K562 (cell line): ENCODE measurements around the gene ZNF775. TPM values are rescaled to one million over a fixed set of nuclear protein-coding genes. Genes with fewer than 3 reads are reported as not detected.
A peak's percentile ranks its signal among the peaks of the same experiment; 100 is the strongest.

Source experiments
- ATAC-seq: fragments of 200-7000 bp; cut with Tn5 transposase; 3 replicates; pipeline ENCODE4 v1.9.1; 2020; ENCODE audit warnings: moderate library complexity
- BruUV-seq: library from RNA; stranded (reverse); fragments of 400-500 nt; replicated peaks from 2 replicates; lab custom pipeline; 2021; lab: Mats Ljungman, UMichigan
- CTCF ChIA-PET: fragments of 300-600 bp; formaldehyde crosslinking; extraction: SDS; loops from one replicate; lab custom pipeline; 2021; ENCODE audit warnings: low intra/inter-chr PET ratio; lab: Yijun Ruan, JAX
- POLR2A ChIA-PET: fragments of 300-600, 350-650 bp; sonication (Branson Sonifier 250); formaldehyde crosslinking; extraction: SDS; loops from one replicate; lab custom pipeline; 2021; ENCODE audit warnings: antibody characterized with exemption, inconsistent platforms; lab: Yijun Ruan, JAX
- DNase-seq, 4 experiments: peaks; one replicate each; pipeline versions ENCODE4 v3.0.0 to v3.0.0-alpha.2; 2011 to 2018; ENCODE audit warnings: low spot score in 3 of 4, mixed read lengths in 3 of 4; ENCODE audit errors: extremely low read depth in 1 of 4
- FAIRE-seq: peaks from 2 replicates; lab custom pipeline; 2011; peaks lifted over from hg19 to GRCh38; lab: Jason Lieb, UNC
- H2AFZ ChIP-seq: 2 replicates; pipeline ENCODE4 v1.6.0; 2011; ENCODE audit warnings: low read depth, low read length, control low read depth, inconsistent platforms
- H3K27ac ChIP-seq: fragments of 200-600 bp; 3 replicates; pipeline ENCODE4 v1.8.0; 2011; ENCODE audit warnings: low read depth, mild to moderate bottlenecking, control low read depth, inconsistent platforms, low read length, moderate library complexity, mixed read lengths; ENCODE audit errors: extremely low read depth
- H3K27me3 ChIP-seq, 2 experiments: fragments of 300-600 bp in 1 of 2; 2 replicates in 1 of 2; 3 replicates in 1 of 2; pipeline versions ENCODE4 v1.6.0 to v1.8.0; 2011; ENCODE audit warnings: inconsistent platforms in 2 of 2, low read length in 2 of 2, mild to moderate bottlenecking in 1 of 2, mixed read lengths in 1 of 2, moderate library complexity in 1 of 2; ENCODE audit not compliant: control insufficient read depth in 2 of 2, insufficient read depth in 2 of 2
- H3K36me3 ChIP-seq: fragments of 300-600 bp; 3 replicates; pipeline ENCODE4 v1.8.0; 2011; ENCODE audit warnings: mild to moderate bottlenecking, low read length, inconsistent platforms; ENCODE audit not compliant: control insufficient read depth, insufficient read depth
- H3K4me1 ChIP-seq, 2 experiments: fragments of 200-600 bp in 1 of 2; replicated peaks in 1 of 2; 2 replicates in 1 of 2; 3 replicates in 1 of 2; pipeline versions ENCODE4 v1.5.1 to v1.8.0; 2011; ENCODE audit warnings: inconsistent platforms in 2 of 2, low read length in 2 of 2, mild to moderate bottlenecking in 1 of 2, mixed read lengths in 1 of 2, moderate library complexity in 1 of 2; ENCODE audit not compliant: control insufficient read depth in 2 of 2, insufficient read depth in 2 of 2
- H3K4me2 ChIP-seq: 2 replicates; pipeline ENCODE4 v1.6.1; 2011; ENCODE audit warnings: low read length, control low read depth, inconsistent platforms, mixed read lengths; ENCODE audit not compliant: insufficient read depth
- H3K4me3 ChIP-seq: fragments of 200-600 bp; sonication (generic), shearing (Covaris generic); 2 replicates; pipeline ENCODE4 v1.5.1; 2016; ENCODE audit warnings: control low read depth, inconsistent platforms
- H3K79me2 ChIP-seq: fragments of 200-600 bp; 3 replicates; pipeline ENCODE4 v1.8.0; 2011; ENCODE audit warnings: low read length, inconsistent platforms; ENCODE audit not compliant: control insufficient read depth, insufficient read depth
- H3K9ac ChIP-seq, 2 experiments: 2 replicates each; pipeline versions ENCODE4 v1.6.0 to v1.6.1; 2011; ENCODE audit warnings: low read depth in 2 of 2, low read length in 2 of 2, control low read depth in 1 of 2, inconsistent platforms in 1 of 2, mild to moderate bottlenecking in 1 of 2, mixed read lengths in 1 of 2; ENCODE audit not compliant: insufficient read depth in 1 of 2
- H3K9me1 ChIP-seq: one replicate; pipeline ENCODE4 v1.6.0; 2011; ENCODE audit warnings: inconsistent platforms, mild to moderate bottlenecking, low read length, moderate library complexity; ENCODE audit not compliant: control insufficient read depth, insufficient read depth
- H3K9me3 ChIP-seq: replicated peaks from 2 replicates; pipeline ENCODE4 v1.5.1; 2011; ENCODE audit warnings: low read depth, low read length, inconsistent platforms; ENCODE audit not compliant: control insufficient read depth, insufficient read depth
- H4K20me1 ChIP-seq: replicated peaks from 2 replicates; pipeline ENCODE4 v1.6.1; 2011; ENCODE audit warnings: low read length, inconsistent platforms, mixed read lengths; ENCODE audit not compliant: control insufficient read depth, insufficient read depth
- HSF4 ChIP-seq: fragments of 250-450 bp; sonication (Bioruptor Pico); IDR thresholded peaks from 2 replicates; pipeline ENCODE4 v2.1.2; 2022; ENCODE audit warnings: mild to moderate bottlenecking, moderate library complexity, borderline replicate concordance
- MYNN ChIP-seq, 2 experiments: sonication (generic); formaldehyde crosslinking in 1 of 2; IDR thresholded peaks; 2 replicates each; pipeline versions ENCODE4 v1.5.0 to v1.6.1; 2016 to 2020; ENCODE audit warnings: antibody characterized with exemption in 1 of 2, missing genetic modification reagents in 1 of 2
- POLR3G ChIP-seq: IDR thresholded peaks from 2 replicates; pipeline ENCODE4 v1.6.1; 2011; ENCODE audit not compliant: insufficient read length, insufficient replicate concordance; ENCODE audit errors: extremely low read depth
- TSHZ1 ChIP-seq: fragments of 250-450 bp; sonication (Bioruptor Pico); IDR thresholded peaks from 2 replicates; pipeline ENCODE4 v1.4.0; 2020; ENCODE audit warnings: mild to moderate bottlenecking, moderate library complexity
- ZNF507 ChIP-seq: conservative IDR thresholded peaks from 2 replicates; pipeline ENCODE4 v1.6.1; 2017; ENCODE audit warnings: missing genetic modification characterization, missing compliant biosample characterization
- in situ Hi-C: fragments of 300-500 bp; cut with MboI; formaldehyde crosslinking; loops from 4 replicates; pipeline ENCODE4 v1.15.0; 2018; ENCODE audit warnings: inconsistent platforms, mixed read lengths
- intact Hi-C: fragments of 100-400 bp; cut with micrococcal nuclease; formaldehyde crosslinking; loops from 2 replicates; pipeline ENCODE4 v1.14.2; 2022
- polyA plus RNA-seq, 8 experiments: library from polyadenylated mRNA; depleted of rRNA in 4 of 8; stranded (reverse) in 5 of 8; unstranded in 3 of 8; fragments of >200 nt; fragmentation: Nextera tagmentation in 2 of 8; fragmentation: Illumina TruSeq in 1 of 8; extraction: Ambion mirVana in 2 of 8; extraction: Trizol in 1 of 8; gene quantifications; 2 replicates each; pipeline versions ENCODE4 v1.2.1 to v1.2.3, GENCODE V29; 2011 to 2014; ENCODE audit warnings: inconsistent platforms in 1 of 8, missing spikeins in 1 of 8
- total RNA-seq, 7 experiments: library from RNA; depleted of rRNA in 6 of 7; stranded (reverse); fragments of >200 nt in 6 of 7; fragmentation: Illumina TruSeq in 2 of 7; extraction: Trizol in 2 of 7; gene quantifications; 2 replicates each; pipeline versions ENCODE4 v1.2.1 to v1.2.3, GENCODE V29; 2011 to 2021; ENCODE audit warnings: low replicate concordance in 1 of 7

Gene ZNF775
- total and polyA plus RNA-seq, 9 of the 15 experiments (the other 6 are each of a cell fraction or from before 2014, with no cell fraction given): 0.04 to 18.7 (median 4.9) TPM

GRCh38 chr7:150343225-150343624 lies 35.9 kb upstream of the ZNF775 start (continued):
- no peak for TF ChIP-seq POLR3G
- TF ChIP-seq HSF4: no peak
- no peak for TF ChIP-seq TSHZ1 (CRISPR knock-in tag)

GRCh38 chr7:150344299-150344698 lies 34.8 kb upstream of the ZNF775 start:
- no peak overlapping the region for H3K4me3 ChIP-seq
- no peaks in the 10 kb centered on the region for H3K9me1 ChIP-seq
- H3K9ac ChIP-seq: no peak overlapping the region
- no peak for TF ChIP-seq MYNN (IDR thresholded peaks at IDR 0.05)
- no peak for TF ChIP-seq MYNN (CRISPR knock-in tag; IDR thresholded peaks at IDR 0.05)
- peak; percentile 95 for TF ChIP-seq ZNF507 (tag)
- H3K4me1 ChIP-seq: peaks cover 0 to 20% of the 10 kb centered on the region in 2 experiments; a peak in 2 of 5 replicates
- H3K36me3 ChIP-seq: no peaks in the 10 kb centered on the region
- BruUV-seq: no TSS peak
- H3K79me2 ChIP-seq: no peaks in the 10 kb centered on the region
- in situ Hi-C loops (no loop called here), intact Hi-C loops (no loop called here)
- FAIRE-seq (no peak), ATAC-seq (no peak), DNase-seq (no peak)
- POLR2A ChIA-PET: interaction anchor here (0.6 to 1.5 kb wide), 3 partner anchors 9 to 22 kb away, joined by 3 to 6 read pairs (median 3); no protein-coding TSS in a partner anchor
- no peak overlapping the region for H2AFZ ChIP-seq
- H3K4me2 ChIP-seq: no peak overlapping the region
- H4K20me1 ChIP-seq: no peaks in the 10 kb centered on the region; the same call in 1 of the 2 replicates
- H3K27ac ChIP-seq: no peak overlapping the region
- no peaks in the 10 kb centered on the region for H3K9me3 ChIP-seq
- H3K27me3 ChIP-seq: peaks cover 11 to 21% of the 10 kb centered on the region in 2 experiments; a peak in 4 of 5 replicates
- CTCF ChIA-PET: interaction anchor here (0.6 kb wide), 1 partner anchor 76 kb away, joined by 3 read pairs; no protein-coding TSS in a partner anchor
